Endometrial microvascular endothelial cells (primary cell): ENCODE measurements around the gene CACNG3. TPM values are rescaled to one million over a fixed set of nuclear protein-coding genes. Genes with fewer than 3 reads are reported as not detected.
"Not testable (repeated sequence)": the region's sequence is repeated elsewhere in the genome, so short reads cannot be mapped to it uniquely, and the experiment has no call there.

Experiments
- in situ Hi-C: cut with HindIII; loops from 2 replicates; pipeline ENCODE4 v1.10.0; 2017; ENCODE audit warnings: low sequenced_read_pairs, low pct_unique_long_range_greater_than_20kb; ENCODE audit errors: inconsistent ontology term
- total RNA-seq: library from RNA; depleted of rRNA; stranded (reverse); fragments of >200 nt; gene quantifications from one replicate; pipeline ENCODE4 v1.2.3, GENCODE V29; 2015; ENCODE audit errors: inconsistent ontology term

CACNG3 gene
- total RNA-seq, 1 donor from 2014 or later: not detected

DNA sequence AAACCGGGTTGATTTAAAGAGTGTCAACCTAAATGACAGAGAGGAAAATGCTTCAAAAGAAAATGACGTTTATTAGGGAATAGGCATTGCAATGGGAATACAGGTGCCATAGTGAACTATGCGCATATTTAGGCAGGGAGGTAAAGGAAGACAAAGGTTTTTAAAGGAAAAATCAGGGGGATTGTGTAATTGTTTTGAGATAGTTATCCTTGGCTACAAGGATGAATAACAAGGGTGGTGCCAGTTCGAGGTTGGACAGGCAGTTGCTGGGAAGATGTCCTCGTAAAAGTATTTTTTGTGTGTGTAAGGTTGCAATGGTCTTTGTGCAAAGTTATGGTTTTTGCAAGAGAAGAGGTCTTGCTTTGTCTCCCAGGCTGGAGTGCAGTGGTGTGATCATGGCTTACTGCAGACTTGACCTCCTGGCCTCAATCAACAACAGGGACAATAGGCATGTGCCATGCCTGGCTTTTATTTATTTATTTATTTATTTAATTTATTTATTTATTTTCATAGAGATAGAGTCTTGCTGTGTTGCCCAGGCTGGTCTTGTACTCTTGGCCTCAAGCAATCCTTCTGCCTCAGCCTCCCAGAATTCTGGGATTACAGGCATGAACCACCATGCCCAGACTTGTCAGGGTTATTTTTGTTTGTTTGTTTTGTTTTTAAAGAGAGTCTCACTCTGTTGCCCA is 63.1 kb downstream of the CACNG3 start:
- in situ Hi-C loops: no loop called here

GRCh38 chr16:24322106-24322505 is 66.0 kb downstream of the CACNG3 start:
- in situ Hi-C loops: no loop called here

DNA sequence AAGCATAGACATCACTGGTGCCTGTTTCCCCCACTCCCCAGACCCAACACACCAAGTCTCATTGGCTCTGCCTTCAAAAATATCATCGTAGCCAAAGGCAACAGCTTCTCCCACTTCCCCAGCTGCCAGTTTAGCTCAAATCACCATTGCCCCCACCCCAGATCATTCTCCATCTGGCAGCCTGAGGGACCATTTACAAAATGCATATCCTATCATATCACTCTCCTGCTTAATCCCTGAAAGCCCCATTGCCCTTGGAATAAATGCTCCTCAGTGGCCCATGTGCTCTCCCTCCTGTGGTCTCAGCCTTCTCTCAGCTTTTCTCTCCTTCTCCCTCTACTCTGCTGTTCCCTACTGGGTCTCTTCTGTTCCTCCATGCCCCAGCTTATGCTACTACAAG is 68.3 kb downstream of the CACNG3 start:
- in situ Hi-C loops: no loop called here

- in situ Hi-C loops: no loop called here
Observed at GRCh38 chr16:24328835-24329452, 72.8 kb downstream of the CACNG3 start.

GRCh38 chr16:24332178-24332577 is 76.0 kb downstream of the CACNG3 start:
- in situ Hi-C loops: no loop called here

GRCh38 chr16:24332582-24333090 is 76.5 kb downstream of the CACNG3 start:
- in situ Hi-C loops: no loop called here

GRCh38 chr16:24336491-24336890 is 80.4 kb downstream of the CACNG3 start:
- in situ Hi-C loops: no loop called here

DNA sequence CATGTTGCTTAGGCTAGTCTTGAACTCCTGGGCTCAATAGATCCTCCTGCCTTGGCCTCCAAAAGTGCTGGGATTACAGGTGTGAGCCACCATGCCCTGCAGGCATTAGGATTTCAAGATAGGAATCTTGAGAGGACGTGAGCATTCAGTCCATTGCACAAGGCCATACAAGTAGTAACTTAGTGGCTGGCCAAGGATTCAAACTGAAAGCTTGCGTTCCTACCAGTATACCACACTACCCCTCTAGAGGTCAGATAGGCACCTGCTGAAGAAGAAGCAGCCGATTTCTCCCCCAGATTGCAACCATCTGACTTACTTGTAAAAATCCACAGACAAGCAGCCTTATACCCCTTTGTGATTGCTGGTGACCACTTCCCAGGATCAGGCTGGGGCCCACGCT is 80.9 kb downstream of the CACNG3 start:
- in situ Hi-C loops: no loop called here

- in situ Hi-C loops: not testable (repeated sequence)
Observed at GRCh38 chr16:24343829-24344228, 87.7 kb downstream of the CACNG3 start.

- in situ Hi-C loops: no loop called here
Observed at GRCh38 chr16:24344784-24345183, 88.6 kb downstream of the CACNG3 start.

DNA sequence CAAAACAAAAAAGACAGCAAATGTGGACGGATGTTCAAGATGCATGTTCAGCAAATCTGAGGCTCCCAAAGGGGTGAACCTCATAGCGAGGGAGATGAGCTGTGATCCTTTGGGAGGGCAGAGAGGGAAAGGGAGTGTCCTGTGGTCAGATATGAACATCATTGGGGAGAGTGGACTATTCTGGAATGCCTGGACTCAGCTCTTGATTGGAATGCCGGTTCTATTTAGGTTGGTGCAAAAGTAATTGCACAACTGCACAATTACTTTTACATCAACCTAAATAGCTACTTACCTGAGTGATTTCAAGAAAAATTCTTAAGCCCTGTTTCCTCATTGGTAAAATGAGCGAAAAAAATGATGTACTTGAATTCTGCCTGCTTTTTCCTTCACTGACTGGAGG is 89.6 kb downstream of the CACNG3 start:
- in situ Hi-C loops: no loop called here

DNA sequence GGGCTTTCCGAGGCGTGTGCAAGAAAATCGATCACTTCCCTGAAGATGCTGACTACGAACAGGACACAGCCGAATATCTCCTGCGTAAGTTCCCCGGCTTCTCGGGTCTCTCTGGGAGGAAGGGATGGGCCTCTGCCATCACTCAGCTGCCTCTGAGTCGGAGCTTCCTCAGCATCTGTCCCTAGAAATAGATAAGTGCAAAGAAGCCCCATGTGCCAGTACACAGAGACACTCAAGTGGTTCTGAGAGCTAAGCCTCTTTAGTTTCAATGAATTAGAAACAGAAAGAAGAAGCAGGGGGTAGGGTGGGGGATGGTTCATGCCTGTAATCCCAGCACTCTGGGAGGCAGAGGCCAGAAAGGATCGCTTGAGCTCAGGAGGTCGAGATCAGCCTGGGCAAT is 90.6 kb downstream of the CACNG3 start:
- in situ Hi-C loops: no loop called here

- in situ Hi-C loops: no loop called here
Observed at GRCh38 chr16:24347556-24347955, 91.4 kb downstream of the CACNG3 start.

DNA sequence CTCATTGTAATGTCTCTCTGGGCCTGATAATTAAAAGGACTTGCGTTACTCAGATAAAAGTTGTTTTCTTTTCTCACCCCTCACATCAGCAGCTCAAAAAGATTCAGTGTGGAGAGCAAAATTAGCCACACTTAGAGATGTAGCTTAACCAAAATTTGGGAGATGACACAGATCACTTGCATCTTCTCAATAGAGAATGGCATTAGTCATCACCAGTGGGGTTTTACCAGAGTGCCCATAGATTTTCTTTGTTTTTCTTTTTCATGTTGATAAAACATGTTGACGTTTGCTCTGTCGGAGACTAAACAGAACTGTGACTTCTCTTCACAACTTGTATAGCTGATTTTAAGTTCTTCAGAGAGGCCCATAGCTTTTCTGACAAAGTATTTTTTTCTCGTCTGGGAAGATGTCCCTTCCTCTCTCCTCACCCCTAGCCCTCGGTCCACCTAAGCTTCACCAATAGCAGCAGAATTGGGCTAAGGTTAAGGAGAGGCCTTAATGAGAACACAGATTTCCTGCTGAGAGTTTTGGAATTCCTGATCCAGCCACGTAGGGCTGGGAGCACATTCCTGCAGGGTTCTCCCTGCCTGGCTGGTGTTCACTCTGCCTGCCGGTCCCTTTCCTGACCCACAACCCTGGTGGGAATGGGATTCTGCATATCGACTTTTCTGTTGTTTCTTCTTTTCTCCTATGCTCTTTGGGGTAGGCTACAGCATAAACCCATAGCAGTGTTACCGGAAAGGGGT is 92.6 kb downstream of the CACNG3 start:
- in situ Hi-C loops: no loop called here

- in situ Hi-C loops: no loop called here
Observed at GRCh38 chr16:24349320-24349719, 93.2 kb downstream of the CACNG3 start.

DNA sequence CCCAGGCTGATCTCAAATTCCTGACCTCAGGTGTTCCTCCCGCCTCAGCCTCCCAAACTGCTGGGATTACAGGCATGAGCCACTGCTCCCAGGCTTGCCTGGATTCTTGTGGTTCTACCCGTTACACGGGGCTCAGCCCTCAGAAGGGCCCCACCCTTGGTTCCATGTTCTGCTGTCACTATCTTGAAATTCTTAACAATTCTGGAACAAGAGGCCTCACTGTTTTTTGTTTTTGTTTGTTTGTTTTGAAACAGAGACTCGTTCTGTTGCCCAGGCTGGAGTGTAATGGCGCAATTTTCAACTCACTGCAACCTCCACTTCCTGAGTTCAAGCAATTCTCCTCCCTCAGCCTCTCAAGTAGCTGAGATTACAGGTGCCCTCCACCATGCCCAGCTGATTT is 96.6 kb downstream of the CACNG3 start:
- in situ Hi-C loops: no loop called here

GRCh38 chr16:24353622-24354021 is 97.5 kb downstream of the CACNG3 start:
- in situ Hi-C loops: no loop called here

GRCh38 chr16:24357511-24357910 is 101.4 kb downstream of the CACNG3 start:
- in situ Hi-C loops: no loop called here

- in situ Hi-C loops: no loop called here
Observed at GRCh38 chr16:24358117-24358516, 102.0 kb downstream of the CACNG3 start.

DNA sequence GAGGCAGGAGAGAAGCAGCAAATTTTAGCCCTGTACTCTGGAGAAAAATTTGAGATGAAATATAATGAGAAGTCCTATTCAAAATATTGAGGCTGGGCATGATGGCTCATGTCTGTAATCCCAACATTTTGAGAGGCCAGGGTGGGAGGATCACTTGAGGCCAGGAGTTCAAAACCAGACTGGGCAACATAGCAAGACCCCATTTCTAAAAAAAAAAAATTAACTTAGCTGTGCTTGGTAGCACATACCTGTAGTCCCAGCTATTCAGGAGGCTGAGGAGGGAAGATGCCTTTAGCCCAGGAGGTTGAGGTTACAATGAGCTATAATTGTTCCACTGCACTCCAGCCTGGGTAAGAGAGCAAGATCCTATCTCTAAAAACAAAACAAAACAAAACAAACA is 103.4 kb downstream of the CACNG3 start:
- in situ Hi-C loops: no loop called here
